ENCODE measurements around the gene IL36RN.
A peak's percentile ranks its signal among the peaks of the same experiment; 100 is the strongest.

IL36RN gene

DNA sequence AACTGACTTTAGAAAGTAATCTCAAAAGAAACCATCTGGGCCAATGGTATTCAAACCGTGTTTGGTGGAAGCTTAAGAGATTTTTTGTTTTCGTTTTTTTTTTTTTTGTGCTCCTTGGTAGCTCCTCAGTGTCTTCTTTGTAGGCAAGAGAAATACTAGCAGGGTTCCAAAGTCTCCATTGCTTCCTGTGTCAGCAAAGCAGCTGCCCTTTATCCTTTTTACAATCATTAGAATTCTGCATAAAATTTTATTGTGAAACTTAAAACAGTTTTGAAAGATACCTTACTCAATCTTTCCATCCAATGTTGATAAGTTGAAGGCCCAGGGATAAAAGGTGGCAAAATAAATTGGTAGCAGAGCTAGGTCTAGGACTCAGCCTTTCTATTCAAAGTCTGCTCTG lies 9.3 kb downstream of the IL36RN start:
- DNase-seq, result no peak
- in situ Hi-C loops (cut with HindIII; ENCODE audit: low pct_ligation_motif_present, low pct_unique_long_range_greater_than_20kb, low sequenced_read_pairs), result no loop called here

DNA sequence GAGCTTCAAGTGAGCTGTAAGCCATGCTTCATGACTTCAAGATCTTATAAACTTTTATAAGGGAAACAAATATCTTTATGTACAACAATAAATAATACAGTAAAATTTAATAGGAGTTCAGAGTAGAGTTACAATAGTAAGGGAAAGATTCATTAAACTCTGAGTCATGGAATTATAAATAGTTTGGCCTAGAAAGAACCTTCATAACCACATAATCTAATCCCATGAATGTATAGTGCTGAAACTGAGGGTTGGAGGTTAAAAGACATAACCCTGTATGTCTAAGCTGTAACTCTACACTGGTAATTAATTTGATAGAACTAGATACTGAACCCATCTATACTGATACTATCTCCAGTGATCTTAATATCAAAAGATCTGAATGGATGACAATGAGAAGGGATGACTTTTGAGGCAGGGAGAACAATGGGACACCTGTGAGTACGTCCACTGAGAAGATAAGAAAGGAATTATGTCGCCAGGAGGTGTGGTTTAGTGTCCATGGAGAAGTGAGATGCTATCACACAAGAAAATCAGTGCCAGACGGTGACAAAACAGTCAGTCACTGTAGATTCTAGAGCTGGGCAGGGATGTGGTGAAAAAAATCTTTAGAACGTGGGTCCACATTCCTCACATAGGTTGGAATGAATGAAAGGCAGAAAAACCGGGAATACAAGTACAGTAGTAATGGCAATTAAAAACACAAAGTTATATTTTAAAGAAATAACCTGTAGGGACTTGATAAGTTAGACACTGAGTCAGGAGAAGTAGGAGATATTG lies 9.9 kb downstream of the IL36RN start:
- in situ Hi-C loops (cut with HindIII; ENCODE audit: low pct_ligation_motif_present, low pct_unique_long_range_greater_than_20kb, low sequenced_read_pairs), result no loop called here
- peak; percentile 59 for DNase-seq

- DNase-seq, result peak; percentile 86
Measured at GRCh38 chr2:113069676-113070605, 10.9 kb downstream of the IL36RN start.

DNA sequence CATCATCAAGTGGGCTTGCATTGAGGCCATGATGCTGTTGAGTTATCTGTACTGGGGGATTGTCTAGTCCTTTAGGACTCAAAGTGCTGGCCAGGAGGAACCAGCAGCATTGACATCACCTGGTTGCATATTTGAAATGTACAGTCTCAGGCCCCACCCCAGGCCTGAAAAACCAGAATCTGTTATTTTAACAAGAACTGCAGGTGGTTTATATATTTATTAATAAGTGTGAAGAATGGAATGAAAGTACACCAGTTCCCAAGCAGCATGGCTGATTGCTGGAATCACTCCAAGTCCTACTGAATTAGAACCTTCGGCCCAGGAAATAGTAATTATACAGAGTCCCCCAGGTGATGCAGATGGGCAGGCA lies 11.6 kb downstream of the IL36RN start:
- no peak for DNase-seq
- in situ Hi-C loops (cut with HindIII; ENCODE audit: low pct_ligation_motif_present, low pct_unique_long_range_greater_than_20kb, low sequenced_read_pairs), result no loop called here

More at GRCh38 chr2:113069676-113070605, 10.9 kb downstream of the IL36RN start:
- in situ Hi-C loops (cut with HindIII; ENCODE audit: low pct_ligation_motif_present, low pct_unique_long_range_greater_than_20kb, low sequenced_read_pairs), result no loop called here

- DNase-seq, result no peak
- in situ Hi-C loops (cut with HindIII; ENCODE audit: low pct_ligation_motif_present, low pct_unique_long_range_greater_than_20kb, low sequenced_read_pairs), result no loop called here
Measured at GRCh38 chr2:113072584-113072983, 13.6 kb downstream of the IL36RN start.

DNA sequence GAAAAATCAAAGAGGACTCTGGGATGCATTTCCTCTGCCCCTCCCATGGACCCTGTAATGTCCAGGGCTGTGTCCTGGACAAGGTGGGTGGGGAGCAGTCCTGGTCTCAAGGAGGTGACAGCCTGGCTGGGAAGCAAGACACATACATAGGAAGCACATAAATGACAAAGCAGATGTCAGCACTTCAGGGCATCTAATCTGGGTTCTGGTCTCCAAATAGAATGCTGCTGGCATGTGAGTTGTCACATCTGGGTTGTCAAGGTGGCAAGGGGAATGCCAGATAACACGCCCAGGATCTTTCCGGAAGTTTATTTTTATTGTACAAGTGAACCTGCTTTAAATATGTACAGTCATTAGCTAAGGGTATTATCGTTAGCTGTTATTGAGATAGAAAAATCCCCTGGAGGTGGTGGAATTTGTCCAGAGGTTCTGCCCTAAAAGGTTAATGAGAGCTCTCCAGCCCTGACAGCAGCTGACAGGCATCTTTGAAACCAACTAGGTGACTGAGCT lies 14.4 kb downstream of the IL36RN start:
- no peak for DNase-seq
- in situ Hi-C loops (cut with HindIII; ENCODE audit: low pct_ligation_motif_present, low pct_unique_long_range_greater_than_20kb, low sequenced_read_pairs), result no loop called here

DNA sequence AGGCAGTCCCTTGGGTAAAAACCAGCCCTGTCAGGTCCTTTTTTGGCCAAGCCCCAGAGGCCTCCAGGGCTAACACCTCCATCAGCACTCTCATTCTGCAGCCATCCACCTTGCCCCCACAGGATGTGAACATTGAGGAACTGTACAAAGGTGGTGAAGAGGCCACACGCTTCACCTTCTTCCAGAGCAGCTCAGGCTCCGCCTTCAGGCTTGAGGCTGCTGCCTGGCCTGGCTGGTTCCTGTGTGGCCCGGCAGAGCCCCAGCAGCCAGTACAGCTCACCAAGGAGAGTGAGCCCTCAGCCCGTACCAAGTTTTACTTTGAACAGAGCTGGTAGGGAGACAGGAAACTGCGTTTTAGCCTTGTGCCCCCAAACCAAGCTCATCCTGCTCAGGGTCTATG lies 16.0 kb downstream of the IL36RN start:
- in situ Hi-C loops (cut with HindIII; ENCODE audit: low pct_ligation_motif_present, low pct_unique_long_range_greater_than_20kb, low sequenced_read_pairs), result no loop called here
- no peak for DNase-seq

- in situ Hi-C loops (cut with HindIII; ENCODE audit: low pct_ligation_motif_present, low pct_unique_long_range_greater_than_20kb, low sequenced_read_pairs), result no loop called here
- no peak for DNase-seq
Measured at GRCh38 chr2:113075600-113075999, 16.6 kb downstream of the IL36RN start.

- in situ Hi-C loops (cut with HindIII; ENCODE audit: low pct_ligation_motif_present, low pct_unique_long_range_greater_than_20kb, low sequenced_read_pairs), result no loop called here
Measured at GRCh38 chr2:113076954-113077669, 18.1 kb downstream of the IL36RN start.

GRCh38 chr2:113077921-113078320 lies 18.9 kb downstream of the IL36RN start:
- DNase-seq, result peak; percentile 56
- in situ Hi-C loops (cut with HindIII; ENCODE audit: low pct_ligation_motif_present, low pct_unique_long_range_greater_than_20kb, low sequenced_read_pairs), result no loop called here

More at GRCh38 chr2:113076954-113077669, 18.1 kb downstream of the IL36RN start:
- DNase-seq, result no peak

GRCh38 chr2:113078350-113078839 lies 19.4 kb downstream of the IL36RN start:
- in situ Hi-C loops (cut with HindIII; ENCODE audit: low pct_ligation_motif_present, low pct_unique_long_range_greater_than_20kb, low sequenced_read_pairs), result no loop called here
- DNase-seq, result peak; percentile 79

- DNase-seq, result peak; percentile 58
- in situ Hi-C loops (cut with HindIII; ENCODE audit: low pct_ligation_motif_present, low pct_unique_long_range_greater_than_20kb, low sequenced_read_pairs), result no loop called here
Measured at GRCh38 chr2:113079131-113079530, 20.1 kb downstream of the IL36RN start.

DNA sequence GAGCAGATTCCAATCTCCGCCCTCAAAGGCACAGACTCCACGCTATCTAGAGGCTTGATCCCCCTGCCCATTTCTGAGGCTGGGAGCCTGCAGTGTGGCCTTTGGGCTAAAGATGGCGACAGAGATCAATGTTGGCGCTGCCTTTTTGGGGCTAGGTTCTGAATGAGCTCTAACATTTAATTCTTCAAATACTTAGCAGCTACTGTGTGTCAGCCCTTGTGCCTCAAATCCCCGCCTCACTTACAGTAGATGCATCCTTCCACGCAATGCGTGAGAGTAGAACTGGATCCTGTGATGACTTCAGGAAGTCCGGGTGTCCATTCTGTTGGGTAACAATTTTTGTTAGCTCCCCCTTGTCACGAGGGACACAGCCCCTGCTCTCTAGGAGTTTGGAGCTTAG lies 21.1 kb downstream of the IL36RN start:
- DNase-seq, result peak; percentile 44
- in situ Hi-C loops (cut with HindIII; ENCODE audit: low pct_ligation_motif_present, low pct_unique_long_range_greater_than_20kb, low sequenced_read_pairs), result no loop called here

- in situ Hi-C loops (cut with HindIII; ENCODE audit: low pct_ligation_motif_present, low pct_unique_long_range_greater_than_20kb, low sequenced_read_pairs), result no loop called here
- no peak for DNase-seq
Measured at GRCh38 chr2:113081488-113082210, 22.7 kb downstream of the IL36RN start.

DNA sequence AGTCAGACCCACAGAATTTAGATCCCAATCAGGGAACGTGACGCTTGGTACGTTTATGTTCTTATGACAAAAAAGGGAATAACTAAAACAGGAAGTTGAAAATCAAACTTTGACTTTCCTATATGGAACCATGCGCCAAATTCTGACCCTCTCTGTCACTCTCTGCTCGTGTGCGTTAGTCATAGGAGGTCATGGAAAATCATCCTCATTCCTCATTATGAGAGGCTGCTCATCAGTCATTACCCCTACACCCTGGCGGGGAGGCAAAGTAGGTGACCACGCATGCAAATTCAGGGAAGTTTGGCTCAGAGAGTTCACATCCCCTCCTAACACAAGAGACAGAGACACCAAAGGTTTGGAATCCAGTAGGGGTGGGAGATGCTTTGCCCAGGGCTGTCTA lies 24.3 kb downstream of the IL36RN start:
- in situ Hi-C loops (cut with HindIII; ENCODE audit: low pct_ligation_motif_present, low pct_unique_long_range_greater_than_20kb, low sequenced_read_pairs), result no loop called here

DNA sequence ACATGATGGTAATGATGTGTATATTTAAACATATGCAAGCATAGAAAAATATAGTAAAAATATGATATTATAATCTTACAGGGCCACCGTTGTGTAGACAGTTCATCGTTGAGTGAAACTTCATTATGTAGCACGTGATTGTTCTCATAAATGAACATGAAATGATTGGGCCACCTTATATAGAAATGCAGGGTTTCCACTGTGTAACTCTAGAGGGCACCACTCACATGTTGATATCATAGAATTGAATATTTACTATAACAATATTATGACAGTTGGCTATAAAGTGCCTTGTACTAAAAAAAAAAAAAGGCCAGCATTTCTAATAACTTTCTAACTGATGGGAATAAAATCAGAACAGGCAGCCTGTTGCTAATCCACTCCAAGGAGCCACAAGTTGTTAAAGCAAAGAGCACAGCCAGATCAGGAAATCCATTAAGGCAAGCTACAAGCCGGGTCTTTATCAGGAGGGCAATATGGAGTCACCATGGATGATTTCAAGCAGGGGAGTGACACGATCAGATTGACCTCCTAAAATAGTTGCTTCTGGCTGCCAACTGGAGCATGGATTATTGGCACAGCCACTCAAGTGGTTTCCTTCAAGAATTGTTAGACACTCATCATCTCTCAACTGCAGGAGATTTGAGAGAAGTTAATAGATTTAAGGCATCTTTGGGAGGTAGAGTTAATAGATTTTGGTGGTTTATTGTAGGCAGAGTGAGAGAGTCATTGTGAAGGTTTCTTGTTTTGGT lies 25.4 kb downstream of the IL36RN start:
- in situ Hi-C loops (cut with HindIII; ENCODE audit: low pct_ligation_motif_present, low pct_unique_long_range_greater_than_20kb, low sequenced_read_pairs), result no loop called here
- peak; percentile 20 for DNase-seq

More for the DNA sequence above, 24.3 kb downstream of the IL36RN start:
- DNase-seq, result no peak

DNA sequence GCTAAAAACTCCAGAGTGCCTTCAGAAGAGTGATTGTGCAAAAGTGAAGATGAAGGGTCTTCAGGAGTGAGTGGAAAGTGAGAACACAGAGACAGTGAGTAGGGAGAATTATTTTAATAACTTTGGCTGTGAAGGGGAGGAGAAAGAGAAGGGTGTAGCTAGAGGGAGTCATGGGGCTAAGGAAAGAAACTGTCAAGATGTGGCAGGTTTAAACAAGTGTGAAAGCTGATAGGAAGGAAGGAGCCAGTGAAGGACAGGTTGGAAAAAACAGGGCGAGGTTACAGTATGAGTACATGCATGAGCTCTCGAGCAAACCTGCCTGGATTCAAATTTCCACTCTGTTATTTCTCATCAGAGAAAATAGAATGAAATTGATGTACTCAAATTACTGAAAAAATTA lies 26.5 kb downstream of the IL36RN start:
- in situ Hi-C loops (cut with HindIII; ENCODE audit: low pct_ligation_motif_present, low pct_unique_long_range_greater_than_20kb, low sequenced_read_pairs), result no loop called here
- no peak for DNase-seq
